ENCODE data around the gene P4HA2.

Gene P4HA2

DNA sequence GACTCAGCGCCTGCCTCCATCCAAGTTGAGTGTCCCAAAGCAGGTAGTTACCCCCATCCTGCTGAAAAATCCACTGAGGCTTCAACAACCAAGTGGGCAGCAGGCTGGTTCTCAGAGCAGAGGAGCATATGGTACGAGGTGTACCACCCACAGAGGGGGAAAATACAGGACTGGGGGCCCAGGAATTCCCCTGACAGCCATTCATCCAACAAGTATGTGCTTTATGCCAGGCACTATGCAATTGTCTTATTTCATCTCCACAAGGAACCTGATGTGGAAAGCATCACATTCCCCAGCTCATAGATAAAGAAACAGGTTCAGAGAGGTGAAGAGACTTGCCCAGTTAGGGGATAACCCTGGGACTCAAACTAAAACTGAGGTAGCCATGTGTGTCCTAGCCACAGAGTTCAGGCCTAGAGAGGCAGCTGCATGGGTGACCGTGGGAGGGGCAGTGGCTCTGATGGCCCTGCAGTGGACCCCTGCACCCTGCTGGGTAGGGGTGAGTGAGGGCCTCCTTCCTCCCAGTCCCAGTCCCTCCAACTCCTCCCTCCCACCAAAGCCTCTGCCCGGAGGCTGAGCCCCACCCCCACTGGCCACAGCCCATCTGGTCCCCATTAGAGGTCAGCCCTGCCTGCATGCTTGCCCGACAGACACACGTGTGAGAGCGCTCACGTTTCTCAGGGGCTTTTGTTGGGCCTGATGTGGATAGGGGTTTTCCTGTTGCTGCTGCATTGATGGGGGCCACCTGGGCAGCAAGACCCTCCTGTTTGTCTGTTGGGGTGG is 41.3 kb upstream of the P4HA2 start:
- Histone ChIP-seq H3K27me3 (ENCODE audit: control insufficient read depth, insufficient read depth, low read length) (no peaks in the 10 kb centered on the region), H3K4me3 (ENCODE audit: low read depth, low read length) (no peak overlapping the region), H3K36me3 (ENCODE audit: control insufficient read depth, insufficient read depth, low read length) (no peaks in the 10 kb centered on the region), H3K9me3 (ENCODE audit: control insufficient read depth, insufficient read depth, low read length) (no peaks in the 10 kb centered on the region), H3K9ac (ENCODE audit: low read depth, low read length) (no peak overlapping the region), H3K4me1 (ENCODE audit: control insufficient read depth, insufficient read depth, low read length) (no peaks in the 10 kb centered on the region)

GRCh38 chr5:132267931-132268768 is 40.5 kb upstream of the P4HA2 start:
- Histone ChIP-seq H3K4me3 (ENCODE audit: low read depth, low read length) (no peak overlapping the region), H3K9me3 (ENCODE audit: control insufficient read depth, insufficient read depth, low read length) (no peaks in the 10 kb centered on the region), H3K27me3 (ENCODE audit: control insufficient read depth, insufficient read depth, low read length) (no peaks in the 10 kb centered on the region), H3K4me1 (ENCODE audit: control insufficient read depth, insufficient read depth, low read length) (no peaks in the 10 kb centered on the region), H3K36me3 (ENCODE audit: control insufficient read depth, insufficient read depth, low read length) (no peaks in the 10 kb centered on the region), H3K9ac (ENCODE audit: low read depth, low read length) (no peak overlapping the region)

DNA sequence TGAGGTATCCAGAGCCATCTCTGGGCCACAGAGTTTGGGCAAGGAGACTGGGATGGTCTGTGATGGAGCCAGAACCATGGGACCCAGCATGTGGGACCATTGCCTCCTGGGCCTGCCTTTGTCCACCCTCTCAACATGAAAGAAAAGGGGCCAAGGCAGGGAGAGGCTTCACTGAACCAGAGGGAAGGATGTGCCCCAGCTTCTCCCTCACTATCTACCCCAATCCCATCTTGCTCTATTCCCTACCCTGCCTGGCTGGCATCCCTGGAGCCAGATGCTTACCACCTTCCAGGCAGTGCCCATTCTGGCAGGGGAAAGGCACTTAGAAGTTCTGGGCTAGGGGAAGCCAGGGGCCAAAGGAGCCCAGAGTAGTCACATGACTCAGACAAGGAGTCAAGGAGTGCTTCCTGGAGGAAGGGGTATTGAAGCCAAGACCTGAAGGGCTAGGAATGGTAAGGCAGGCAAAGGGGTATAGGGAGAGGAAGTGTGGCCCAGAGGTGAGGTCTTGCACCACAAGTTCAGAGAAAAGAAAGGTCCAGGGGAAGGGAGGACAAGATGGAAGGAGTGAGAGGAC is 39.6 kb upstream of the P4HA2 start:
- Histone ChIP-seq H3K9ac (ENCODE audit: low read depth, low read length) (no peak overlapping the region), H3K27me3 (ENCODE audit: control insufficient read depth, insufficient read depth, low read length) (no peaks in the 10 kb centered on the region), H3K4me3 (ENCODE audit: low read depth, low read length) (no peak overlapping the region), H3K36me3 (ENCODE audit: control insufficient read depth, insufficient read depth, low read length) (no peaks in the 10 kb centered on the region), H3K4me1 (ENCODE audit: control insufficient read depth, insufficient read depth, low read length) (no peaks in the 10 kb centered on the region), H3K9me3 (ENCODE audit: control insufficient read depth, insufficient read depth, low read length) (no peaks in the 10 kb centered on the region)

DNA sequence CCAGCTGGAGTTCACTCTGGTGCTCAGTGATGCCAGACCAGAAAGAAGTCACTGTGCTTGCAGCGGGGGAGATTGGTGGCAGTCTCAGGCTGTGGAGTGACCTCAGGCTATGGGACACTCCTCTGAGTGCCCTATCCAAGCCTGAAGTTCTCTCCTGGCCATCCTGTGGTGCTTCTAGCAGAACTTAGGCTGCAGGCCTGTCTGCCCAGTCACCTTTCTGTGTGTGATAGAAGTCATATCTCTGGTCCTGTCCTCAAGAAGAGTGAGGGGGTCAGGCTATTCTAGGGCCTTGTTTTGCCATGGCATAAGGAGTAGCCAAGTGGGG is 39.1 kb upstream of the P4HA2 start:
- Histone ChIP-seq H3K4me3 (ENCODE audit: low read depth, low read length) (no peak overlapping the region), H3K36me3 (ENCODE audit: control insufficient read depth, insufficient read depth, low read length) (no peaks in the 10 kb centered on the region), H3K9me3 (ENCODE audit: control insufficient read depth, insufficient read depth, low read length) (no peaks in the 10 kb centered on the region), H3K27me3 (ENCODE audit: control insufficient read depth, insufficient read depth, low read length) (no peaks in the 10 kb centered on the region), H3K9ac (ENCODE audit: low read depth, low read length) (no peak overlapping the region), H3K4me1 (ENCODE audit: control insufficient read depth, insufficient read depth, low read length) (no peaks in the 10 kb centered on the region)

DNA sequence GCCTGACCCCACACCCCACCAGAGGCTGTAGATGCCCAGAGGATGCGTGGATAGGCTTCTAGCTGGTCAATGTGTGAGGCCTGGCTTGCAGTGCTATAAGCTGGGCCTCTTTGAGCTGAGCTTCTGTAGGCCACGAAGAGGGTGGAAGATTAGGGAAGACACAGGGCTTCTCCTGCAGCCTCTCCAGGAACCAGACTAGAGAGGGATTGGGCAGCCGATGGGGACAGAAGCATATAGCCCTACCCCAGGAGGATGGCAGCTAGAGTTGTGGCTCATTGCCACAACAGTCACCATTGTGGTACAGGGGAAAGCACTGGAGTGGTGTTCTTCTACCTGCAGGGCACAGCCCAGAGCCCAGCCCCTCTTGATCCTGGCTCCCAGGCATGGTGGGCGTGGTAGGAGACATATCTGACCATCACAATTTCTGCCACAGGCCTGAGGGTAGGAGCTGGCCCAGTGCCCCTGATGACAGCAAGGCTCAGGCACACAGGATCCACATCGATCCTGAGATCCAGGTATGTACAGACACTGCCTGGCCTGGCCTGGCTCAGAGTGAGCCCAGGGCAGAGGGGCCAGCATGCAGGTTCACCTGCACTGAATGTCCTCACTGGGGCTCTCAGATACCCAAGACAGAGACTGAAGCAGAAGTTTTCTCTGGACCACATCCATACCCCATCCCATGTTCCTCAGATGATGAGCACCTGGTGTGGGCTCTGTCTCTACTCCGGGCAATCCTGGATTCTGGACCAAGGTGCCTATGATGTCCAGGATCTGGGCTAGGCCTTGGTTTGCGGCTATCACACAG is 38.6 kb upstream of the P4HA2 start:
- Histone ChIP-seq H3K27me3 (ENCODE audit: control insufficient read depth, insufficient read depth, low read length) (no peaks in the 10 kb centered on the region), H3K9ac (ENCODE audit: low read depth, low read length) (no peak overlapping the region), H3K4me1 (ENCODE audit: control insufficient read depth, insufficient read depth, low read length) (no peaks in the 10 kb centered on the region), H3K4me3 (ENCODE audit: low read depth, low read length) (no peak overlapping the region), H3K9me3 (ENCODE audit: control insufficient read depth, insufficient read depth, low read length) (no peaks in the 10 kb centered on the region), H3K36me3 (ENCODE audit: control insufficient read depth, insufficient read depth, low read length) (no peaks in the 10 kb centered on the region)

DNA sequence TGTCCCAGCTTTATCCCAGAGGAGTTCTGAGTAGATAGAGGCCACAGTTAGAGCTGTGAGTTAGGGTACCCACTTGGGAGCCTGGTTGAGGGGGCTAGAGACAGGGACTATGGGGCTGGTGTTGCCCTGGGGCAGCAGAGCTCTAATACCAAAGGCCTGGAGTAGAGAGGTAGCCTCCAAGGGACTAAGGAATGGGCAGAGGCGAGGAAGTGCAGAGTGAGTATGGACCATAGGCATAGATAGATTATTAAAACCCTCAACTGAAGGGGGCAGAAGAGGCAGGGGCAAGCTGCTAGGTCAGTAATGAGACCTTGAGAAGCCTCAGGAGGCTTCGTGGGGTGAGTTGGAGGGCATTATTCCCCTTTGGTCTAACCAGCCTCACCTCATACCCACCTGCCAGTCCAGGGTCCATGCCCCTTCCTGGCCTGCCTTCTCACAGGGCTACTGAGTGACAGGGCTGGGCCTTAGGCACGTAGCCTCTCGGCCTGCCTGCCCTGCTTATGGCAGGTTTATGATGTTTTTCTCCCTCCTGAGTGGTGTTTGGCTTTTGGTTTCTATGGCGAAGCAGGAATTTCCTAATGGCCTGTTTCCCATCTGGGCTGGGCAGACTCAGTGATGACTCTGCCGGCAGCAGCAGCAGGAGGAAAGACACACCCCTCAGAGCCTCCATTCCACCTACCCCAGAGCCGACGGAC is 37.8 kb upstream of the P4HA2 start:
- Histone ChIP-seq H3K9me3 (ENCODE audit: control insufficient read depth, insufficient read depth, low read length) (no peaks in the 10 kb centered on the region), H3K9ac (ENCODE audit: low read depth, low read length) (no peak overlapping the region), H3K36me3 (ENCODE audit: control insufficient read depth, insufficient read depth, low read length) (no peaks in the 10 kb centered on the region), H3K27me3 (ENCODE audit: control insufficient read depth, insufficient read depth, low read length) (no peaks in the 10 kb centered on the region), H3K4me3 (ENCODE audit: low read depth, low read length) (no peak overlapping the region), H3K4me1 (ENCODE audit: control insufficient read depth, insufficient read depth, low read length) (no peaks in the 10 kb centered on the region)

GRCh38 chr5:132264546-132265335 is 37.1 kb upstream of the P4HA2 start:
- no peaks in the 10 kb centered on the region for H3K4me1 ChIP-seq (ENCODE audit: control insufficient read depth, insufficient read depth, low read length)
- no peak overlapping the region for H3K9ac ChIP-seq (ENCODE audit: low read depth, low read length)
- H3K4me3 ChIP-seq (ENCODE audit: low read depth, low read length): no peak overlapping the region
- no peaks in the 10 kb centered on the region for H3K9me3 ChIP-seq (ENCODE audit: control insufficient read depth, insufficient read depth, low read length)
- no peaks in the 10 kb centered on the region for H3K36me3 ChIP-seq (ENCODE audit: control insufficient read depth, insufficient read depth, low read length)
- H3K27me3 ChIP-seq (ENCODE audit: control insufficient read depth, insufficient read depth, low read length): no peaks in the 10 kb centered on the region

DNA sequence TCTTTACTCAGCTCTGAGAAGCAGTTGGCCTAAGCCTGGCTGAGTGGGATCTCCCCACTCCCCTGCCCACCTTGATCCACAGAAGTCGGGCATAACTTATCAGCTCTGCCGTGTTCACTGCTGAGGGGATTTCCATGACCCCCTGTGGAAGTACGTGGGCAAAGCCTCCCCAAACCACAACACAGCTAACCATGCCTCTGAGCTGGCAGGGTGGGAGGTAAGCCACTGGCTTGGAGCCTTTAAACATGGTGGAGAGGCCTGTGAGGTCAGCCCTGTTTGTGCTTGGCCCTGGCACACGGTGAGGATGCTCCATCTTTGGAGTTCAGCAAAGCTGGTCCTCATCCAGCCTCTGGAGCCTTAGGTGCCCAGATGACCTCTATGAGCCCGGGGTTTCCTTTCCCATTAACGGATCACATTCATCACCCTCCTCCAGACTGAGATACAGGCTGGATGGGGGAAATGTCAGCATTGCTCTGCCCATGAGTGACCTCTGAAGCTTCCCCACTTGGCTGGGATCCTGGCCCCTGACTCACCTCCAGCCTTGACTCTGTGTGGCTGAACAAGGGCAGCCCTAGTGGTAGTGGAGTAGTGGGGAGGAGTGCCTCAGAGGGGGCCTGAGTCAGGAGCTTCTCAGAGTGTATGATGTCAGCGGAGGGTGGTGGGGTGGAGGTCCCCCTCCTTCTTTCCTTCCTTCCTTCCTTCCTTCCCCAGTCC is 36.1 kb upstream of the P4HA2 start:
- H3K4me1 ChIP-seq (ENCODE audit: control insufficient read depth, insufficient read depth, low read length): no peaks in the 10 kb centered on the region
- no peaks in the 10 kb centered on the region for H3K9me3 ChIP-seq (ENCODE audit: control insufficient read depth, insufficient read depth, low read length)
- no peaks in the 10 kb centered on the region for H3K36me3 ChIP-seq (ENCODE audit: control insufficient read depth, insufficient read depth, low read length)
- no peaks in the 10 kb centered on the region for H3K27me3 ChIP-seq (ENCODE audit: control insufficient read depth, insufficient read depth, low read length)
- no peak overlapping the region for H3K4me3 ChIP-seq (ENCODE audit: low read depth, low read length)
- H3K9ac ChIP-seq (ENCODE audit: low read depth, low read length): no peak overlapping the region

- Histone ChIP-seq H3K9me3 (ENCODE audit: control insufficient read depth, insufficient read depth, low read length) (no peaks in the 10 kb centered on the region), H3K9ac (ENCODE audit: low read depth, low read length) (no peak overlapping the region), H3K4me1 (ENCODE audit: control insufficient read depth, insufficient read depth, low read length) (peaks cover 2% of the 10 kb centered on the region), H3K27me3 (ENCODE audit: control insufficient read depth, insufficient read depth, low read length) (peaks cover 2% of the 10 kb centered on the region), H3K4me3 (ENCODE audit: low read depth, low read length) (no peak overlapping the region), H3K36me3 (ENCODE audit: control insufficient read depth, insufficient read depth, low read length) (no peaks in the 10 kb centered on the region)
Observed at GRCh38 chr5:132262882-132263547, 35.4 kb upstream of the P4HA2 start.

Data from iPS-15b (cell line).